ENCODE measurements around the gene DIPK1B.

GRCh38 chr9:136689108-136689460, 23.3 kb upstream of the DIPK1B start:
- TF ChIP-seq POLR2A (IDR thresholded peaks at IDR 0.05), result no peak
- TF ChIP-seq CTCF (IDR thresholded peaks at IDR 0.05 in 8 of 11, conservative IDR thresholded peaks at IDR 0.05 in 3 of 11), result no peak
